Testis (tissue), 3 donors: Measurements from ENCODE around the gene PXK. TPM values are rescaled to one million over a fixed set of nuclear protein-coding genes. Genes with fewer than 3 reads are reported as not detected.
A peak's percentile ranks its signal among the peaks of the same experiment; 100 is the strongest.

Experiments used
- DNase-seq: peaks from one replicate; pipeline ENCODE4 v3.0.0-alpha.2; 2019
- H3K27ac ChIP-seq, 2 donors: fragments of 200-600 bp; sonication (generic); one replicate each; pipeline ENCODE4 v1.5.1; 2019
- H3K27me3 ChIP-seq: fragments of 200-600 bp; sonication (generic); one replicate; pipeline ENCODE4 v1.5.1; 2019
- H3K36me3 ChIP-seq: fragments of 200-600 bp; sonication (generic); one replicate; pipeline ENCODE4 v1.5.1; 2017; ENCODE audit warnings: low read depth; ENCODE audit errors: missing control alignments
- H3K4me1 ChIP-seq: fragments of 200-600 bp; sonication (generic); one replicate; pipeline ENCODE4 v1.5.1; 2019
- H3K4me3 ChIP-seq, 2 donors: fragments of 200-600 bp; sonication (generic); one replicate each; pipeline ENCODE4 v1.5.1; 2017 to 2019
- H3K9me3 ChIP-seq: fragments of 200-600 bp; sonication (generic); one replicate; pipeline ENCODE4 v1.5.1; 2017
- CTCF ChIP-seq, 3 experiments: fragments of 450-650 bp in 2 of 3; fragments of 200-600 bp in 1 of 3; sonication (generic) in 1 of 3; IDR thresholded peaks; one replicate each; pipeline ENCODE4 v1.5.1; 2016 to 2019; ENCODE audit warnings: antibody characterized with exemption in 3 of 3, mild to moderate bottlenecking in 2 of 3, moderate library complexity in 1 of 3
- POLR2A ChIP-seq: fragments of 450-650 bp; IDR thresholded peaks from one replicate; pipeline ENCODE4 v1.6.1; 2017; ENCODE audit warnings: antibody characterized with exemption, mild to moderate bottlenecking, moderate library complexity
- WGBS, 2 donors: methylation state at CpG; one replicate each; pipeline ENCODE4 v1.1.5; 2018; 5-methylcytosine and 5-hydroxymethylcytosine counted together
- intact Hi-C: fragments of 100-400 bp; cut with DNase I; formaldehyde crosslinking; loops from one replicate; pipeline ENCODE4 v1.15.1; 2023; ENCODE audit warnings: low total_unique reads
- polyA plus RNA-seq: library from polyadenylated mRNA; stranded (reverse); fragments of 350-450 nt; fragmentation: Illumina TruSeq; extraction: RNeasy Lipid Tissue Mini Kit (QIAGEN cat#74804); gene quantifications from one replicate; pipeline ENCODE4 v1.2.3, GENCODE V29; 2014; ENCODE audit warnings: low read depth, low replicate concordance; ENCODE audit not compliant: insufficient read depth
- total RNA-seq, 2 donors: library from RNA; depleted of rRNA; stranded (reverse); fragments of >200 nt; gene quantifications; one replicate each; pipeline ENCODE4 v1.2.3, GENCODE V29; 2016

Gene PXK
- total and polyA plus RNA-seq, 3 donors from 2014 or later = 28.8 to 31.3 (median 29.3) TPM

GRCh38 chr3:58383476-58383875, 50.8 kb downstream of the PXK start:
- 68 to 88% methylated on average over 2 of the region's 2 CpGs for WGBS, 2 donors

GRCh38 chr3:58383904-58384303, 51.2 kb downstream of the PXK start:
- 76 to 86% methylated on average over 4 of the region's 4 CpGs for WGBS, 2 donors
- TF ChIP-seq CTCF (IDR thresholded peaks at IDR 0.05) (no peak), POLR2A (no peak)
- Histone ChIP-seq H3K27ac (no peak overlapping the region), H3K27me3 (no peaks in the 10 kb centered on the region), H3K36me3 (no peaks in the 10 kb centered on the region), H3K4me1 (peaks cover 18% of the 10 kb centered on the region), H3K9me3 (no peaks in the 10 kb centered on the region), H3K4me3 (no peak overlapping the region)
- intact Hi-C loops = no loop called here
- no peak for DNase-seq

More at GRCh38 chr3:58383476-58383875, 50.8 kb downstream of the PXK start:
- intact Hi-C loops = no loop called here
- TF ChIP-seq POLR2A (no peak), CTCF (IDR thresholded peaks at IDR 0.05) (no peak)
- Histone ChIP-seq H3K27ac (no peak overlapping the region), H3K36me3 (no peaks in the 10 kb centered on the region), H3K9me3 (no peaks in the 10 kb centered on the region), H3K4me1 (peaks cover 14% of the 10 kb centered on the region), H3K4me3 (no peak overlapping the region), H3K27me3 (no peaks in the 10 kb centered on the region)
- no peak for DNase-seq

GRCh38 chr3:58384381-58385090, 51.8 kb downstream of the PXK start:
- WGBS, 2 donors = 57 to 61% methylated on average over 3 of the region's 3 CpGs
- no peaks in the 10 kb centered on the region for H3K27me3 ChIP-seq
- no peak overlapping the region for H3K4me3 ChIP-seq
- intact Hi-C loops = no loop called here
- H3K36me3 ChIP-seq = no peaks in the 10 kb centered on the region
- no peak for TF ChIP-seq POLR2A
- no peak for TF ChIP-seq CTCF (IDR thresholded peaks at IDR 0.05)
- peaks cover 21% of the 10 kb centered on the region for H3K4me1 ChIP-seq
- no peaks in the 10 kb centered on the region for H3K9me3 ChIP-seq
- H3K27ac ChIP-seq = no peak overlapping the region
- no peak for DNase-seq

- H3K4me3 ChIP-seq = no peak overlapping the region
- intact Hi-C loops = no loop called here
- no peaks in the 10 kb centered on the region for H3K27me3 ChIP-seq
- no peaks in the 10 kb centered on the region for H3K36me3 ChIP-seq
- TF ChIP-seq CTCF (IDR thresholded peaks at IDR 0.05) = no peak
- TF ChIP-seq POLR2A = no peak
- DNase-seq = no peak
- WGBS, 2 donors = 46 to 53% methylated on average over 3 of the region's 3 CpGs
- peaks cover 21% of the 10 kb centered on the region for H3K4me1 ChIP-seq
- H3K9me3 ChIP-seq = no peaks in the 10 kb centered on the region
- H3K27ac ChIP-seq = peak overlapping the region; percentile 21 to 66
Measured at GRCh38 chr3:58386626-58387365, 54.1 kb downstream of the PXK start.
